K562 (cell line): ENCODE measurements around the gene UBXN11. TPM values are rescaled to one million over a fixed set of nuclear protein-coding genes. Genes with fewer than 3 reads are reported as not detected.
A peak's percentile ranks its signal among the peaks of the same experiment; 100 is the strongest.

Experiments
- AFF4 ChIP-seq: sonication (generic); formaldehyde crosslinking; IDR thresholded peaks from 2 replicates; pipeline ENCODE4 v1.8.0; 2023; ENCODE audit warnings: mild to moderate bottlenecking, missing genetic modification reagents
- E2F6 ChIP-seq, 2 experiments: IDR thresholded peaks; 2 replicates each; pipeline ENCODE4 v1.6.1; 2011; ENCODE audit warnings: borderline replicate concordance in 1 of 2, control low read depth in 1 of 2, low read depth in 1 of 2, low read length in 1 of 2, mild to moderate bottlenecking in 1 of 2, mixed read lengths in 1 of 2, moderate library complexity in 1 of 2; ENCODE audit not compliant: insufficient read depth in 1 of 2, insufficient read length in 1 of 2, poor library complexity in 1 of 2, severe bottlenecking in 1 of 2; ENCODE audit errors: extremely low read depth in 1 of 2
- IRF2 ChIP-seq: sonication (generic); formaldehyde crosslinking; IDR thresholded peaks from 2 replicates; pipeline ENCODE4 v1.8.1; 2022; ENCODE audit warnings: mild to moderate bottlenecking, missing genetic modification reagents
- MAX ChIP-seq: sonication (generic); formaldehyde crosslinking; IDR thresholded peaks from 2 replicates; pipeline ENCODE4 v1.9.0; 2022; ENCODE audit warnings: mild to moderate bottlenecking, missing genetic modification reagents
- MYBL2 ChIP-seq, 2 experiments: fragments of 450-650 bp in 1 of 2; sonication (generic) in 1 of 2; formaldehyde crosslinking in 1 of 2; IDR thresholded peaks; 2 replicates each; pipeline versions ENCODE4 v1.6.1 to v1.8.1; 2017 to 2022; ENCODE audit warnings: borderline replicate concordance in 1 of 2, inconsistent platforms in 1 of 2, low read depth in 1 of 2, mild to moderate bottlenecking in 1 of 2, missing genetic modification reagents in 1 of 2, moderate library complexity in 1 of 2
- NCOA6 ChIP-seq: fragments of 450-650 bp; IDR thresholded peaks from 2 replicates; pipeline ENCODE4 v1.6.1; 2017; ENCODE audit warnings: mild to moderate bottlenecking
- NCOR1 ChIP-seq: fragments of 450-650 bp; IDR thresholded peaks from 2 replicates; pipeline ENCODE4 v1.6.1; 2016; ENCODE audit warnings: mild to moderate bottlenecking, moderate library complexity
- NKRF ChIP-seq: fragments of 450-650 bp; IDR thresholded peaks from 2 replicates; pipeline ENCODE4 v1.6.1; 2016; ENCODE audit warnings: borderline replicate concordance
- ZNF143 ChIP-seq: sonication (generic); formaldehyde crosslinking; IDR thresholded peaks from 2 replicates; pipeline ENCODE4 v1.9.0; 2022; ENCODE audit warnings: mild to moderate bottlenecking, missing genetic modification reagents
- ZNF197 ChIP-seq: fragments of 200-800 bp; sonication (Bioruptor generic); IDR thresholded peaks from 2 replicates; pipeline ENCODE4 v1.6.1; 2016; ENCODE audit warnings: low read depth, missing genetic modification characterization, missing compliant biosample characterization
- ZNF384 ChIP-seq: IDR thresholded peaks from 2 replicates; pipeline ENCODE4 v1.6.1; 2012; ENCODE audit warnings: low read depth, low read length, improper control_type of control experiment
- ZNF395 ChIP-seq: fragments of 200-800 bp; sonication (Bioruptor generic); IDR thresholded peaks from 2 replicates; pipeline ENCODE4 v1.6.1; 2017; ENCODE audit warnings: missing genetic modification characterization, missing compliant biosample characterization
- ZNF398 ChIP-seq: fragments of 250-450 bp; sonication (Bioruptor Pico); IDR thresholded peaks from 2 replicates; pipeline ENCODE4 v1.8.0; 2021; ENCODE audit warnings: moderate library complexity, mild to moderate bottlenecking, inconsistent platforms
- ZNF76 ChIP-seq: fragments of 250-450 bp; sonication (Bioruptor Pico); IDR thresholded peaks from 2 replicates; pipeline ENCODE4 v1.4.0; 2020; ENCODE audit warnings: mild to moderate bottlenecking, moderate library complexity, borderline replicate concordance
- polyA plus RNA-seq, 8 experiments: library from polyadenylated mRNA; depleted of rRNA in 4 of 8; stranded (reverse) in 5 of 8; unstranded in 3 of 8; fragments of >200 nt; fragmentation: Nextera tagmentation in 2 of 8; fragmentation: Illumina TruSeq in 1 of 8; extraction: Ambion mirVana in 2 of 8; extraction: Trizol in 1 of 8; gene quantifications; 2 replicates each; pipeline versions ENCODE4 v1.2.1 to v1.2.3, GENCODE V29; 2011 to 2014; ENCODE audit warnings: inconsistent platforms in 1 of 8, missing spikeins in 1 of 8
- total RNA-seq, 7 experiments: library from RNA; depleted of rRNA in 6 of 7; stranded (reverse); fragments of >200 nt in 6 of 7; fragmentation: Illumina TruSeq in 2 of 7; extraction: Trizol in 2 of 7; gene quantifications; 2 replicates each; pipeline versions ENCODE4 v1.2.1 to v1.2.3, GENCODE V29; 2011 to 2021; ENCODE audit warnings: low replicate concordance in 1 of 7

Gene UBXN11
- total and polyA plus RNA-seq, 9 of the 15 experiments (the other 6 are each of a cell fraction or from before 2014, with no cell fraction given): 0.48 to 34.3 (median 11.3) TPM

- no peak for TF ChIP-seq ZNF398 (CRISPR knock-in tag)
- TF ChIP-seq NKRF: peak; percentile 87; the same call in 1 of the 2 replicates
- peak; percentile 86 for TF ChIP-seq MAX (CRISPR knock-in tag)
- TF ChIP-seq ZNF384: no peak
- no peak for TF ChIP-seq ZNF143 (CRISPR knock-in tag)
- no peak for TF ChIP-seq IRF2
- TF ChIP-seq AFF4: peak; percentile 97
- TF ChIP-seq ZNF197 (CRISPR knock-in tag): no peak
- TF ChIP-seq NCOR1: no peak
- peak; percentile 64; the same call in 1 of the 2 replicates for TF ChIP-seq ZNF395 (CRISPR knock-in tag)
- TF ChIP-seq E2F6 (IDR thresholded peaks at IDR 0.05; ENCODE audit: borderline replicate concordance in 1 of 2, extremely low read depth in 1 of 2, insufficient read depth in 1 of 2, insufficient read length in 1 of 2, low read depth in 1 of 2, low read length in 1 of 2, poor library complexity in 1 of 2, severe bottlenecking in 1 of 2): peak; percentile 71 to 82
- TF ChIP-seq NCOA6: no peak
- TF ChIP-seq MYBL2 (IDR thresholded peaks at IDR 0.05; ENCODE audit: low read depth): peak; percentile 91
- TF ChIP-seq MYBL2 (CRISPR knock-in tag; IDR thresholded peaks at IDR 0.05; ENCODE audit: borderline replicate concordance): no peak
- TF ChIP-seq ZNF76 (CRISPR knock-in tag): peak; percentile 72
Measured at GRCh38 chr1:26233903-26234643, 72.4 kb downstream of the UBXN11 start, which contains the start of gene CEP85 (continued).
